ENCODE measurements around the gene PDE4D. TPM values are rescaled to one million over a fixed set of nuclear protein-coding genes. Genes with fewer than 3 reads are reported as not detected.
A peak's percentile ranks its signal among the peaks of the same experiment; 100 is the strongest.

Gene PDE4D
- total and polyA plus RNA-seq, 2 donors (not counting 3 experiments of a cell fraction or from before 2014, with no cell fraction given), result 34.5 to 51.2 TPM

- FAIRE-seq (peak; percentile 69), DNase-seq (ENCODE audit: low read depth, low spot score) (peak; percentile 75)
- ChIA-PET CTCF (interaction anchor here (1.2 to 3.7 kb wide), 6 partner anchors 19 to 104 kb away, joined by 3 to 17 read pairs (median 8); no protein-coding TSS in a partner anchor), POLR2A (interaction anchor here (0.8 to 1.3 kb wide), 2 partner anchors 10 to 22 kb away, joined by 3 to 5 read pairs; no protein-coding TSS in a partner anchor)
- H3K27ac ChIP-seq (ENCODE audit: insufficient read depth, low read depth, low read length), result peak overlapping the region; percentile 90
- H3K9me1 ChIP-seq (replicated peaks; ENCODE audit: control insufficient read depth, extremely low read depth, insufficient read depth, low read length), result no peaks in the 10 kb centered on the region
- H3K9ac ChIP-seq (replicated peaks; ENCODE audit: extremely low read depth, insufficient read depth, low read length), result peak overlapping the region; percentile 26
- H2AFZ ChIP-seq (ENCODE audit: low read depth, low read length), result peak overlapping the region; percentile 15
- no peaks in the 10 kb centered on the region for H3K79me2 ChIP-seq (ENCODE audit: control insufficient read depth, insufficient read depth, low read length)
- dilution Hi-C loops (cut with MboI; ENCODE audit: extremely low pct_ligation_motif_present, low sequenced_read_pairs) (no loop called here), intact Hi-C loops (cut with micrococcal nuclease) (loop anchor here (1.0 to 5.0 kb wide), 5 partner anchors 11 to 91 kb away; no protein-coding TSS in a partner anchor)
- H4K20me1 ChIP-seq (replicated peaks; ENCODE audit: control insufficient read depth, extremely low read depth, insufficient read depth, low read length), result no peaks in the 10 kb centered on the region
- no peak overlapping the region for H3K4me3 ChIP-seq (replicated peaks in 1 of 3; ENCODE audit: insufficient read depth in 1 of 3, low read depth in 1 of 3, low read length in 3 of 3)
- peaks cover 25% of the 10 kb centered on the region for H3K4me1 ChIP-seq (ENCODE audit: control insufficient read depth, extremely low read depth, insufficient read depth, low read length)
- no peaks in the 10 kb centered on the region for H3K36me3 ChIP-seq (ENCODE audit: control insufficient read depth in 2 of 2, extremely low read depth in 1 of 2, insufficient read depth in 2 of 2, low read length in 2 of 2)
- no peaks in the 10 kb centered on the region for H3K27me3 ChIP-seq (ENCODE audit: control insufficient read depth in 2 of 2, insufficient read depth in 2 of 2, low read length in 2 of 2)
- H3K4me2 ChIP-seq (ENCODE audit: insufficient read depth, low read length), result peak overlapping the region; percentile 100
- no peaks in the 10 kb centered on the region for H3K9me3 ChIP-seq (replicated peaks; ENCODE audit: control insufficient read depth, insufficient read depth, low read length)
- TF ChIP-seq GATA2 (IDR thresholded peaks at IDR 0.05; ENCODE audit: insufficient read depth, insufficient read length, low read depth, low read length), result no peak
- no peak for TF ChIP-seq JUN (IDR thresholded peaks at IDR 0.05; ENCODE audit: borderline replicate concordance, insufficient read depth, insufficient read length, low read depth)
- TF ChIP-seq, protein P1, sequence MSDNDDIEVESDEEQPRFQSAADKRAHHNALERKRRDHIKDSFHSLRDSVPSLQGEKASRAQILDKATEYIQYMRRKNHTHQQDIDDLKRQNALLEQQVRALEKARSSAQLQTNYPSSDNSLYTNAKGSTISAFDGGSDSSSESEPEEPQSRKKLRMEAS (IDR thresholded peaks at IDR 0.05; ENCODE audit: insufficient read depth, insufficient read length), result no peak
- TF ChIP-seq POLR2A (IDR thresholded peaks at IDR 0.05; ENCODE audit: low read depth, low read length), result no peak
- TF ChIP-seq EZH2 (IDR thresholded peaks at IDR 0.05; ENCODE audit: borderline replicate concordance, low read depth, low read length, severe bottlenecking), result no peak
- no peak for TF ChIP-seq MYC (IDR thresholded peaks at IDR 0.05; ENCODE audit: low read depth, low read length)
- no peak for TF ChIP-seq POLR2AphosphoS5 (IDR thresholded peaks at IDR 0.05; ENCODE audit: insufficient read depth, low read depth, low read length)
- TF ChIP-seq FOS (IDR thresholded peaks at IDR 0.05; ENCODE audit: borderline replicate concordance, insufficient read depth, low read length), result no peak
- TF ChIP-seq CTCF (IDR thresholded peaks at IDR 0.05; ENCODE audit: extremely low read depth in 1 of 2, insufficient read depth in 1 of 2, low read depth in 1 of 2, low read length in 2 of 2), result no peak
- no TSS peak for BruUV-seq (replicated peaks)
Observed at GRCh38 chr5:59276917-59277372, 616.6 kb downstream of the PDE4D start.

Data from endothelial cell of umbilical vein (primary cell).